HepG2 (cell line): ENCODE measurements around the gene ATG4B. TPM values are rescaled to one million over a fixed set of nuclear protein-coding genes. Genes with fewer than 3 reads are reported as not detected.

ENCODE experiments used
- AGO1 ChIP-seq: fragments of 200-400 bp; formaldehyde crosslinking; IDR thresholded peaks from 2 replicates; pipeline ENCODE4 v1.6.1; 2017; ENCODE audit warnings: mild to moderate bottlenecking, low read depth, low read length, moderate library complexity; ENCODE audit not compliant: poor library complexity, severe bottlenecking
- EHMT2 ChIP-seq: fragments of 200-600 bp; sonication (generic); IDR thresholded peaks from 2 replicates; pipeline ENCODE4 v1.7.0; 2017; ENCODE audit warnings: antibody characterized with exemption, low read depth, low read length, borderline replicate concordance
- HMGA1 ChIP-seq: sonication (generic); formaldehyde crosslinking; conservative IDR thresholded peaks from 2 replicates; pipeline ENCODE4 v1.4.0; 2020; ENCODE audit warnings: missing genetic modification reagents
- MAZ ChIP-seq, 2 experiments: sonication (generic) in 1 of 2; formaldehyde crosslinking in 1 of 2; IDR thresholded peaks; 2 replicates each; pipeline versions ENCODE4 v1.5.0 to v1.6.1; 2012 to 2020; ENCODE audit warnings: low read depth in 2 of 2, mild to moderate bottlenecking in 2 of 2, borderline replicate concordance in 1 of 2, improper control_type of control experiment in 1 of 2, low read length in 1 of 2, missing genetic modification reagents in 1 of 2, moderate library complexity in 1 of 2
- PAWR ChIP-seq: sonication (generic); formaldehyde crosslinking; IDR thresholded peaks from 2 replicates; pipeline ENCODE4 v1.4.0; 2020; ENCODE audit warnings: missing genetic modification reagents, mild to moderate bottlenecking, borderline replicate concordance
- PRMT3 ChIP-seq: sonication (generic); formaldehyde crosslinking; IDR thresholded peaks from 2 replicates; pipeline ENCODE4 v1.8.1; 2022; ENCODE audit warnings: low read depth, mild to moderate bottlenecking, moderate library complexity, missing genetic modification reagents, borderline replicate concordance
- SMC3 ChIP-seq: IDR thresholded peaks from 2 replicates; pipeline ENCODE4 v1.6.1; 2011; ENCODE audit warnings: low read length, improper control_type of control experiment
- STAT6 ChIP-seq: sonication (generic); formaldehyde crosslinking; IDR thresholded peaks from 2 replicates; pipeline ENCODE4 v1.4.0; 2020; ENCODE audit warnings: missing genetic modification reagents, mild to moderate bottlenecking, borderline replicate concordance
- TEAD3 ChIP-seq: optimal IDR thresholded peaks from 2 replicates; pipeline ENCODE3; 2016; ENCODE audit warnings: borderline replicate concordance
- ZNF10 ChIP-seq: sonication (generic); formaldehyde crosslinking; IDR thresholded peaks from 2 replicates; pipeline ENCODE4 v1.4.0; 2020; ENCODE audit warnings: mild to moderate bottlenecking, low read depth, missing genetic modification reagents, borderline replicate concordance
- polyA plus RNA-seq, 8 experiments: library from polyadenylated mRNA; depleted of rRNA in 3 of 8; stranded (reverse) in 7 of 8; unstranded in 1 of 8; fragments of >200 nt; fragmentation: Illumina TruSeq in 4 of 8; extraction: Trizol in 4 of 8; gene quantifications; 2 replicates each; pipeline versions ENCODE4 v1.2.1 to v1.2.3, GENCODE V29; 2011 to 2016; ENCODE audit warnings: low read depth in 4 of 8, missing spikeins in 1 of 8, mixed read lengths in 1 of 8; ENCODE audit not compliant: insufficient read depth in 1 of 8
- total RNA-seq, 5 experiments: library from RNA; depleted of rRNA; stranded (reverse); fragments of >200 nt; fragmentation: Illumina TruSeq; extraction: Trizol; gene quantifications; 2 replicates each; pipeline ENCODE4 v1.2.3, GENCODE V29; 2016; ENCODE audit warnings: low read depth in 1 of 5
- TF ChIP-seq, protein P1 (sequence below): sonication (generic); formaldehyde crosslinking; IDR thresholded peaks from 2 replicates; pipeline ENCODE4 v1.4.0; 2020; ENCODE audit warnings: mild to moderate bottlenecking, missing genetic modification reagents
- TF ChIP-seq, protein P2 (sequence below): sonication (generic); formaldehyde crosslinking; IDR thresholded peaks from 2 replicates; pipeline ENCODE4 v1.8.0; 2022; ENCODE audit warnings: mild to moderate bottlenecking, missing genetic modification reagents, moderate library complexity
- TF ChIP-seq, protein P3 (sequence below): sonication (generic); formaldehyde crosslinking; IDR thresholded peaks from 2 replicates; pipeline ENCODE4 v1.4.0; 2020; ENCODE audit warnings: mild to moderate bottlenecking, missing genetic modification reagents

The ATG4B gene
- total and polyA plus RNA-seq, 2 of the 13 experiments (the other 11 are each of a cell fraction or from before 2014, with no cell fraction given), result 95.5 to 239 TPM

GRCh38 chr2:241701399-241702154 is 64.1 kb downstream of the ATG4B start, which contains the start of gene ING5 (continued):
- TF ChIP-seq HMGA1 (CRISPR knock-in tag) (no peak), TEAD3 (CRISPR knock-in tag) (peak; percentile 7), PAWR (CRISPR knock-in tag) (no peak), PRMT3 (CRISPR knock-in tag) (no peak; the same call in 1 of the 2 replicates), AGO1 (peak; percentile 93), EHMT2 (no peak), ZNF10 (CRISPR knock-in tag) (no peak), SMC3 (no peak), MAZ (IDR thresholded peaks at IDR 0.05; ENCODE audit: borderline replicate concordance, low read depth, low read length) (peak; percentile 54), MAZ (CRISPR knock-in tag; IDR thresholded peaks at IDR 0.05; ENCODE audit: low read depth) (peak; percentile 67), STAT6 (CRISPR knock-in tag) (no peak; the same call in 1 of the 2 replicates)
- TF ChIP-seq, protein P1, sequence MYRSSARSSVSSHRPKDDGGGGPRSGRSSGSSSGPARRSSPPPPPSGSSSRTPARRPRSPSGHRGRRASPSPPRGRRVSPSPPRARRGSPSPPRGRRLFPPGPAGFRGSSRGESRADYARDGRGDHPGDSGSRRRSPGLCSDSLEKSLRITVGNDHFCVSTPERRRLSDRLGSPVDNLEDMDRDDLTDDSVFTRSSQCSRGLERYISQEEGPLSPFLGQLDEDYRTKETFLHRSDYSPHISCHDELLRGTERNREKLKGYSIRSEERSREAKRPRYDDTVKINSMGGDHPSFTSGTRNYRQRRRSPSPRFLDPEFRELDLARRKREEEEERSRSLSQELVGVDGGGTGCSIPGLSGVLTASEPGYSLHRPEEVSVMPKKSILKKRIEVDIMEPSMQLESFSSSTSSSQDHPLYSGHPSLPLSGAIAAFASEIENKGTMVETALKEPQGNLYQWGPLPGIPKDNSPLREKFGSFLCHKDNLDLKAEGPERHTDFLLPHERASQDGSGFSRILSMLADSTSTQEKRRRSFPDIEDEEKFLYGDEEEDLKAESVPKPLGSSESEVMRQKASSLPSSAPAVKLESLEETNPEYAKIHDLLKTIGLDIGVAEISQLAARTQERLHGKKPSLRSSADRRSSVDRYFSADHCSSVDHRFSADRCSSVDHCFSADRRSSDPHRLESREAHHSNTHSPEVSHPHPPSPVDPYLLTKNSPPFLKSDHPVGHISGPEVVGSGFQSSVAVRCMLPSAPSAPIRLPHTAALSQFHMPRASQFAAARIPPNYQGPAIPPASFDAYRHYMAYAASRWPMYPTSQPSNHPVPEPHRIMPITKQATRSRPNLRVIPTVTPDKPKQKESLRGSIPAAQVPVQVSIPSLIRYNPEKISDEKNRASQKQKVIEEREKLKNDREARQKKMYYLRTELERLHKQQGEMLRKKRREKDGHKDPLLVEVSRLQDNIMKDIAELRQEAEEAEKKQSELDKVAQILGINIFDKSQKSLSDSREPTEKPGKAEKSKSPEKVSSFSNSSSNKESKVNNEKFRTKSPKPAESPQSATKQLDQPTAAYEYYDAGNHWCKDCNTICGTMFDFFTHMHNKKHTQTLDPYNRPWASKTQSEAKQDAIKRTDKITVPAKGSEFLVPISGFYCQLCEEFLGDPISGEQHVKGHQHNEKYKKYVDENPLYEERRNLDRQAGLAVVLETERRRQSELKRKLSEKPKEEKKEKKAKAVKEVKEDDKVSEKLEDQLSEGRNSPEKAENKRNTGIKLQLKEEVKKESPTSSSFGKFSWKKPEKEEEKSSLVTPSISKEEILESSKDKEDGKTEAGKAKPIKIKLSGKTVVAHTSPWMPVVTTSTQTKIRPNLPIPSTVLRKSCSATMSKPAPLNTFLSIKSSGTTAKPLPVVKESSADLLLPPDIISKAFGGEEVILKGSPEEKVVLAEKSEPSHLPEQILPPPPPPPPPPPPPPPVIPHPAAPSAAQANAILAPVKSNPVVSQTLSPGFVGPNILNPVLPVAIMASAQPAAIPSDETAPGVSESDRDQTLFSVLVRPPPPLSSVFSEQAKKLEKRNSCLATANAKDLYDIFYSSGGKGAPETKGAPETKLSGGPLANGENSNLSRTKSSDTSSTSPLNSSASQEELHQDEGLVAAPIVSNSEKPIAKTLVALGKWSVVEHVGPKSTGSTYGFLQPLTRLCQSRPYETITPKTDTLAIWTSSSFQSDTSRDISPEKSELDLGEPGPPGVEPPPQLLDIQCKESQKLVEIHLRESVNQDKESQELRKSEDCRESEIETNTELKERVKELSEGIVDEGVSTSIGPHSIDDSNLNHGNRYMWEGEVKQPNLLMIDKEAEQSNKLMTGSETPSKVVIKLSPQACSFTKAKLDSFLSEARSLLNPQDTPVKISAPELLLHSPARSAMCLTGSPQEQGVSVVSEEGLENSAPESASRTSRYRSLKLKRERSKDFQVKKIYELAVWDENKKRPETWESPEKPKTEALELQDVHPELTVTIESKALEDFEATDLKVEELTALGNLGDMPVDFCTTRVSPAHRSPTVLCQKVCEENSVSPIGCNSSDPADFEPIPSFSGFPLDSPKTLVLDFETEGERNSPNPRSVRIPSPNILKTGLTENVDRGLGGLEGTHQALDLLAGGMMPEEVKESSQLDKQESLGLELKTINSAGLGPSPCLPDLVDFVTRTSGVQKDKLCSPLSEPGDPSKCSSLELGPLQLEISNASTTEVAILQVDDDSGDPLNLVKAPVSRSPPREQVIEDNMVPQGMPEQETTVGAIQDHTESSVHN (CRISPR knock-in tag), result peak; percentile 95
- TF ChIP-seq, protein P2, sequence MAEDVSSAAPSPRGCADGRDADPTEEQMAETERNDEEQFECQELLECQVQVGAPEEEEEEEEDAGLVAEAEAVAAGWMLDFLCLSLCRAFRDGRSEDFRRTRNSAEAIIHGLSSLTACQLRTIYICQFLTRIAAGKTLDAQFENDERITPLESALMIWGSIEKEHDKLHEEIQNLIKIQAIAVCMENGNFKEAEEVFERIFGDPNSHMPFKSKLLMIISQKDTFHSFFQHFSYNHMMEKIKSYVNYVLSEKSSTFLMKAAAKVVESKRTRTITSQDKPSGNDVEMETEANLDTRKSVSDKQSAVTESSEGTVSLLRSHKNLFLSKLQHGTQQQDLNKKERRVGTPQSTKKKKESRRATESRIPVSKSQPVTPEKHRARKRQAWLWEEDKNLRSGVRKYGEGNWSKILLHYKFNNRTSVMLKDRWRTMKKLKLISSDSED (CRISPR knock-in tag), result 0 out of 2 replicates have a peak, but pooled peaks have one; percentile 71
- TF ChIP-seq, protein P3, sequence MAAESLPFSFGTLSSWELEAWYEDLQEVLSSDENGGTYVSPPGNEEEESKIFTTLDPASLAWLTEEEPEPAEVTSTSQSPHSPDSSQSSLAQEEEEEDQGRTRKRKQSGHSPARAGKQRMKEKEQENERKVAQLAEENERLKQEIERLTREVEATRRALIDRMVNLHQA (CRISPR knock-in tag), result peak; percentile 45; the same call in 1 of the 2 replicates
